NCI-H2196 (cell line): ENCODE measurements around the gene CLEC2L.

Source experiments
- DNase-seq: peaks from one replicate; lab custom pipeline; 2025; ENCODE audit not compliant: unreplicated experiment; lab: John Stamatoyannopoulos, UW

The CLEC2L gene

GRCh38 chr7:139522830-139523198 is 671 bp upstream of the CLEC2L start:
- DNase-seq, result no peak

- no peak for DNase-seq
These were observed 707 bp downstream of the CLEC2L start for GRCh38 chr7:139523968-139524815.

- no peak for DNase-seq
These were observed 1.8 kb downstream of the CLEC2L start for GRCh38 chr7:139525239-139525638.

GRCh38 chr7:139525750-139526149 is 2.3 kb downstream of the CLEC2L start:
- no peak for DNase-seq

GRCh38 chr7:139526578-139527544 is 3.4 kb downstream of the CLEC2L start:
- no peak for DNase-seq

GRCh38 chr7:139531094-139531493 is 7.6 kb downstream of the CLEC2L start:
- no peak for DNase-seq

- DNase-seq, result no peak
These were observed 9.2 kb downstream of the CLEC2L start for GRCh38 chr7:139532636-139533155.

- no peak for DNase-seq
These were observed 10.6 kb downstream of the CLEC2L start for GRCh38 chr7:139534096-139534495.

- DNase-seq, result no peak
These were observed 11.6 kb downstream of the CLEC2L start for GRCh38 chr7:139534966-139535651.

- no peak for DNase-seq
These were observed 12.7 kb downstream of the CLEC2L start for GRCh38 chr7:139536152-139536551.

GRCh38 chr7:139538881-139539635 is 15.6 kb downstream of the CLEC2L start:
- DNase-seq, result no peak

GRCh38 chr7:139540203-139540602 is 16.7 kb downstream of the CLEC2L start:
- DNase-seq, result no peak

GRCh38 chr7:139541600-139542307 is 18.3 kb downstream of the CLEC2L start:
- no peak for DNase-seq

- DNase-seq, result no peak
These were observed 19.0 kb downstream of the CLEC2L start for GRCh38 chr7:139542308-139543151.

GRCh38 chr7:139543801-139544603 is 20.5 kb downstream of the CLEC2L start:
- no peak for DNase-seq

GRCh38 chr7:139544645-139545044 is 21.2 kb downstream of the CLEC2L start:
- DNase-seq, result no peak

- DNase-seq, result no peak
These were observed 25.0 kb downstream of the CLEC2L start for GRCh38 chr7:139548302-139549028.
